NCI-H460 (cell line): Measurements from ENCODE around the gene EIF5. TPM values are rescaled to one million over a fixed set of nuclear protein-coding genes. Genes with fewer than 3 reads are reported as not detected.
A peak's percentile ranks its signal among the peaks of the same experiment; 100 is the strongest.

Experiments used
- DNase-seq: peaks from one replicate; pipeline ENCODE4 v3.0.0-alpha.2; 2016; ENCODE audit warnings: low read depth; ENCODE audit errors: extremely low read depth
- polyA plus RNA-seq: library from polyadenylated mRNA; depleted of rRNA; stranded (reverse); fragments of >200 nt; gene quantifications from 2 replicates; pipeline ENCODE4 v1.2.3, GENCODE V29; 2014; cell fraction: nucleus; rRNA removed
- total RNA-seq: library from RNA; depleted of rRNA; stranded (reverse); fragments of >200 nt; shearing (Covaris generic); gene quantifications from 2 replicates; pipeline ENCODE4 v1.2.3, GENCODE V29; 2014; rRNA removed

EIF5 gene
- total RNA-seq = 157 and 204 TPM in 2 replicates
- polyA plus RNA-seq = 137 and 164 TPM in 2 replicates

- peak; percentile 98 for DNase-seq
Measured at GRCh38 chr14:103333754-103334643, at the start of gene EIF5. EIF5 (plus strand) TSS chr14:103334237; CDS start chr14:103335861, 1,624 bp downstream.

- no peak for DNase-seq
Measured at GRCh38 chr14:103284574-103285467, 49.2 kb upstream of the EIF5 start.

- DNase-seq = no peak
Measured at GRCh38 chr14:103286460-103286859, 47.6 kb upstream of the EIF5 start.

- DNase-seq = no peak
Measured at GRCh38 chr14:103286968-103287850, 46.8 kb upstream of the EIF5 start.

GRCh38 chr14:103288076-103288766 is 45.8 kb upstream of the EIF5 start:
- DNase-seq = no peak

GRCh38 chr14:103290056-103290455 is 44.0 kb upstream of the EIF5 start:
- no peak for DNase-seq

- DNase-seq = no peak
Measured at GRCh38 chr14:103290494-103290893, 43.5 kb upstream of the EIF5 start.

GRCh38 chr14:103290961-103291360 is 43.1 kb upstream of the EIF5 start:
- DNase-seq = no peak

- DNase-seq = peak; percentile 80
Measured at GRCh38 chr14:103292426-103293374, 41.3 kb upstream of the EIF5 start.

GRCh38 chr14:103293465-103293864 is 40.6 kb upstream of the EIF5 start:
- DNase-seq = no peak

- no peak for DNase-seq
Measured at GRCh38 chr14:103294091-103294490, 39.9 kb upstream of the EIF5 start.

GRCh38 chr14:103296007-103296406 is 38.0 kb upstream of the EIF5 start:
- no peak for DNase-seq

- DNase-seq = no peak
Measured at GRCh38 chr14:103296987-103297386, 37.0 kb upstream of the EIF5 start.

- no peak for DNase-seq
Measured at GRCh38 chr14:103298620-103299019, 35.4 kb upstream of the EIF5 start.

GRCh38 chr14:103301512-103302354 is 32.3 kb upstream of the EIF5 start:
- DNase-seq = no peak

- no peak for DNase-seq
Measured at GRCh38 chr14:103302966-103303365, 31.1 kb upstream of the EIF5 start.

- DNase-seq = no peak
Measured at GRCh38 chr14:103304706-103305105, 29.3 kb upstream of the EIF5 start.
